WERI-Rb-1 (cell line): ENCODE measurements around the gene NUP160.

Experiments used
- DNase-seq: peaks from one replicate; pipeline ENCODE4 v3.0.0-alpha.2; 2020
- H3K27ac ChIP-seq: fragments of 250-450 bp; sonication (Bioruptor Pico); 2 replicates; pipeline ENCODE4 v1.5.1; 2020; ENCODE audit warnings: mild to moderate bottlenecking, moderate library complexity
- H3K27me3 ChIP-seq: fragments of 250-450 bp; sonication (Bioruptor Pico); 2 replicates; pipeline ENCODE4 v1.5.1; 2021; ENCODE audit warnings: mild to moderate bottlenecking, low read depth, moderate library complexity; ENCODE audit not compliant: insufficient read depth, severe bottlenecking
- H3K36me3 ChIP-seq: fragments of 250-450 bp; sonication (Bioruptor Pico); 2 replicates; pipeline ENCODE4 v1.5.1; 2020; ENCODE audit warnings: mild to moderate bottlenecking, moderate library complexity
- H3K4me3 ChIP-seq: 2 replicates; pipeline ENCODE4 v1.5.1; 2011; ENCODE audit warnings: low read depth, mild to moderate bottlenecking, control low read depth, low read length
- H3K9me3 ChIP-seq: fragments of 250-450 bp; sonication (Bioruptor Pico); 2 replicates; pipeline ENCODE4 v1.5.1; 2021; ENCODE audit warnings: mild to moderate bottlenecking, moderate library complexity; ENCODE audit not compliant: severe bottlenecking
- TF ChIP-seq, protein P1 (sequence below): IDR thresholded peaks from 2 replicates; pipeline ENCODE4 v1.5.1; 2011; ENCODE audit warnings: low read depth, mild to moderate bottlenecking, control low read depth, inconsistent platforms, low read length

NUP160 gene

DNA sequence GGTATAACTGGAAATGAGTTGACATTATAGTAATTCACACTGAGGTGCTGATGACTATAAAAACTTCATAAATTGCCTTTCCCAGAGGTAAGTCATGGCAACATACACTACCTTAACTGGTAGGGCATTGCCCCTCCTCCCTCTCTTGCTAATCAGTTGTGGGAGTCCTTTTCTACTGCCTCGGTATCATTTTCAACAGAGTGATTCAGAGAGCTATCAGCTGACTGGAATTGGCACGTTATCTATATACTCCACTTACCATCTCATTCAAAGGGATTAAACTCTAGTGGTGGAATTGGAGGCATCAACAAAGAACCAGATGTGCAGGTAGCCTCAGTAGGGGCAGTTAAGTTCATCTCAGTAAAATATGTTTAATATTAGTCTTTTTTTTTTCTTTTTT is 8.0 kb upstream of the NUP160 start:
- no peak for DNase-seq
- no peak overlapping the region for H3K4me3 ChIP-seq

DNA sequence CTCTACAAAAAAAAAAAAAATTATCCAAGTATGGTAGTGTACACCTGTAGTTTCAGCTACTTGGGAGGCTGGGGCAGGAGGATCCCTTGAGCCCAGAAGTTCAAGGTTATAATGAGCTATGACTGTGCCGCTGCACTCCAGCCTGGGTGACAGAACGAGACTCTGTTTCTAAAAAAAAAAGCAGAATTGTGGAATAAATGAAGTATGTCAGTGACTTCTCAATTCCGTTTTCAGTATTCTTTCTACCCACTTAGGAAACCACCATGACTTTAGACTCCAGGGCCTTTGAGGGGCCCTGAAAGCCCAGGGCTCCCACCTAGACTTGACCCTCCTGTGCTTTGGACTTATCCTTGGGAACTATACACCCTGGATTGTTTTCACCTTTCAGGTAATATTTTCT is 6.5 kb upstream of the NUP160 start:
- no peaks in the 10 kb centered on the region for H3K9me3 ChIP-seq
- no peak overlapping the region for H3K4me3 ChIP-seq
- H3K36me3 ChIP-seq = no peaks in the 10 kb centered on the region
- H3K27me3 ChIP-seq = no peaks in the 10 kb centered on the region
- TF ChIP-seq, protein P1, sequence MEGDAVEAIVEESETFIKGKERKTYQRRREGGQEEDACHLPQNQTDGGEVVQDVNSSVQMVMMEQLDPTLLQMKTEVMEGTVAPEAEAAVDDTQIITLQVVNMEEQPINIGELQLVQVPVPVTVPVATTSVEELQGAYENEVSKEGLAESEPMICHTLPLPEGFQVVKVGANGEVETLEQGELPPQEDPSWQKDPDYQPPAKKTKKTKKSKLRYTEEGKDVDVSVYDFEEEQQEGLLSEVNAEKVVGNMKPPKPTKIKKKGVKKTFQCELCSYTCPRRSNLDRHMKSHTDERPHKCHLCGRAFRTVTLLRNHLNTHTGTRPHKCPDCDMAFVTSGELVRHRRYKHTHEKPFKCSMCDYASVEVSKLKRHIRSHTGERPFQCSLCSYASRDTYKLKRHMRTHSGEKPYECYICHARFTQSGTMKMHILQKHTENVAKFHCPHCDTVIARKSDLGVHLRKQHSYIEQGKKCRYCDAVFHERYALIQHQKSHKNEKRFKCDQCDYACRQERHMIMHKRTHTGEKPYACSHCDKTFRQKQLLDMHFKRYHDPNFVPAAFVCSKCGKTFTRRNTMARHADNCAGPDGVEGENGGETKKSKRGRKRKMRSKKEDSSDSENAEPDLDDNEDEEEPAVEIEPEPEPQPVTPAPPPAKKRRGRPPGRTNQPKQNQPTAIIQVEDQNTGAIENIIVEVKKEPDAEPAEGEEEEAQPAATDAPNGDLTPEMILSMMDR = no peak
- DNase-seq = no peak
- no peak overlapping the region for H3K27ac ChIP-seq

More for the DNA sequence above, 8.0 kb upstream of the NUP160 start:
- H3K27ac ChIP-seq = no peak overlapping the region
- H3K9me3 ChIP-seq = no peaks in the 10 kb centered on the region
- TF ChIP-seq, protein P1 = no peak
- H3K27me3 ChIP-seq = no peaks in the 10 kb centered on the region
- no peaks in the 10 kb centered on the region for H3K36me3 ChIP-seq

DNA sequence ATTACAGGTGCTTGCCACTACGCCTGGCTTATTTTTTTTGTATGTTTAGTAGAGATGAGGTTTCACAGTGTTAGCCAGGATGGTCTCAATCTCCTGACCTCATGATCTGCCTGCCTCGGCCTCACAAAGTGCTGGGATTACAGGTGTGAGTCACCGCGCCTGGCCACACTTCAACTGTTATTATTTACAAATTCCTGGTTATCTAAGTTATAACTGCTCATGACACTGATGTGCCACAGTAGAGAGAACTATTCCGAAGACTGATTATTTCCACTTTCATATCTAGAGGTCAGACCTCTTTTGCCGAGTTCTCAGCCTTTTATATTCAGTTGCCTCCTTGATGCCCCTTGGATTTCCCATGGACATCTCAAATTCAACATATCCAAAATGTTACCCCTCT is 3.9 kb upstream of the NUP160 start:
- H3K4me3 ChIP-seq = no peak overlapping the region
- H3K9me3 ChIP-seq = no peaks in the 10 kb centered on the region
- TF ChIP-seq, protein P1 = no peak
- no peaks in the 10 kb centered on the region for H3K27me3 ChIP-seq
- H3K27ac ChIP-seq = no peak overlapping the region
- peaks cover 13% of the 10 kb centered on the region for H3K36me3 ChIP-seq
- no peak for DNase-seq

DNA sequence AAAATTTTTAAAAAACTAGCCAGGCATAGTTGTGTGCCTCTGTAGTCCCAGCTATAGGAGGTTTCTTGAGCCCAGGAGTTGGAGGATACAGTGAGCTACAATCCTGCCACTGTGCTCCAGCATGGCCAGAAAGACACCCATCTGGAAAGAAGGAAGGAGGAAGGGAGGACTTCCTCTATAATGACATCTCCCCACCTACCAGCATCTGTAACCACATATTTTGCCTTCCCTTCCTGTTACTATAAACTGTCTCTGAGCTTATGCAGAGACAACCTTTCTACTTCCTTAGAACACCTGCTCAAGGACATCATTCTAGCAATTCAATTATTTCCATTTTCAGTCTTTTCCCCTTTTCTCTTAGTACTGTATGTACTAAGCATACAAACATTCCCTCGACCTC is 2.2 kb upstream of the NUP160 start:
- no peak for DNase-seq
- Histone ChIP-seq H3K4me3 (no peak overlapping the region), H3K9me3 (no peaks in the 10 kb centered on the region), H3K36me3 (peaks cover 31% of the 10 kb centered on the region), H3K27me3 (no peaks in the 10 kb centered on the region), H3K27ac (no peak overlapping the region)
- TF ChIP-seq, protein P1 = no peak

DNA sequence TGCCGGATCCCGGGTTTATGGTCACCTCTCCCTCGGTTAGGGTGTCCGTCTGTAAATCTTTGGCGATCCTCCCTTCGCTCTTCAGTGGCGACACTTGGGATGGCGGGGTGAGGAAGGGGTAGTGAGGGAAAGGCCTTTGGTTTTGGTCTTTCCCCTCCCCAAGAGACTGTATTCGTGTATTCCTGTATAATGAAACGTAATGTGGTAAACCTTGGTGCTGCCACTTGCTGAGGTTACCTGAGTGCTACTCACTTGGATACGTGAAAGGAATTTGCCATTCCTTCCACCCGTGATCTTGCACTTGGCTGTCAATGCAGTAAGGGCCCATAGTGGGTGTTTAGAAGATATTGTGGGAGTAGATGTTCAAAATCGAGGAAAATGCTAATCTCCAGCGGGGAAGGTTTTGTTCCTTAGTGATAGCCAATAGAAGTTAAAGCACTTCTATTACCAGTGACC is 578 bp upstream of the NUP160 start:
- DNase-seq = no peak
- Histone ChIP-seq H3K36me3 (peaks cover 47% of the 10 kb centered on the region), H3K9me3 (no peaks in the 10 kb centered on the region), H3K27me3 (no peaks in the 10 kb centered on the region), H3K27ac (peak overlapping the region; percentile 98), H3K4me3 (peak overlapping the region; percentile 75)
- TF ChIP-seq, protein P1 = 0 out of 2 replicates have a peak, but pooled peaks have one; percentile 13

DNA sequence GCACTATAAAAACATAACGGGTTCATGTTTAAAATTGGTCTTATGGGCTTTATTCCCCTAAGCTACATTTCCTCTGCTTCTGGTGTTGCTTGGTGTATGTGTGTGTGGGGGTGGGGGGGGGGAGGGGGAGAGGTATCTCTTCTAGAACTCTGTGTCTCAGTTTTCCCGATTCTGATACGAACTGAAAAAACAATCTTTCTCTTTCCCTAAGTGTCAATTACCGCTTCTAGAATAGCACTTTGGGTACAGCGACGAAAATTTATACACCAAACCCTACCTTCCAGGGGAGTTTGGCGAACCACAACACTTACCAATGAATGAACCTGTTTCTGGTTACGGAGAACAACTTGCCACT is 636 bp downstream of the NUP160 start:
- Histone ChIP-seq H3K27me3 (no peaks in the 10 kb centered on the region), H3K27ac (peak overlapping the region; percentile 98), H3K4me3 (peak overlapping the region; percentile 75), H3K36me3 (peaks cover 59% of the 10 kb centered on the region), H3K9me3 (no peaks in the 10 kb centered on the region)
- TF ChIP-seq, protein P1 = no peak
- DNase-seq = no peak
